GM18858 (cell line): ENCODE data around the gene TEAD2.
A peak's percentile ranks its signal among the peaks of the same experiment; 100 is the strongest.
"Not testable (repeated sequence)": the region's sequence is repeated elsewhere in the genome, so short reads cannot be mapped to it uniquely, and the experiment has no call there.

Experiments used
- ATAC-seq: cut with Tn5 transposase; IDR thresholded peaks from one replicate; pipeline ENCODE4 v1.9.1; 2021; ENCODE audit not compliant: unreplicated experiment

TEAD2 gene

DNA sequence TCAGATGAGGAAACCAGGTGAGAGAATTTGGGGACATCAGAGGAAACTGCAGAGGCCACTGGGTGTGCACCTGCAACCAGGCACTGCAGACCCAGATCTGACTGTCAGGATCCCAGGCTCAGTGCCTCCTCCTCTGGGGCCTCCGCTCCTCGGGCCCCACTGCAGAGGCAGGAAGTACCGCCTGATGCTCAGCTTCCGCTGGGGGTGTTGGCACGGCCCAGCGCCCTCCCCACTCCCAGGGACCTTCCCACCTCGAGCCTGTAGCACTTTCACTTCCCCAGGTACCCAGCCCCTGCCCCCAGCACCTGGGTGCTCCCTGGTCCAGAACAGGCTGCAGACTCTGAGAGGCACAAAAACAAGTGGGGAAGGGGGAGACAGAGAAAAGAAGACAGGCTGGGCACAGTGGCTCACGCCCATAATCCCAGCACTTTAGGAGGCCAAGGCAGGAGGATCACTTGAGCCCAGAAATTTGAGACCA, 28.4 kb downstream of the TEAD2 start:
- no peak for ATAC-seq

DNA sequence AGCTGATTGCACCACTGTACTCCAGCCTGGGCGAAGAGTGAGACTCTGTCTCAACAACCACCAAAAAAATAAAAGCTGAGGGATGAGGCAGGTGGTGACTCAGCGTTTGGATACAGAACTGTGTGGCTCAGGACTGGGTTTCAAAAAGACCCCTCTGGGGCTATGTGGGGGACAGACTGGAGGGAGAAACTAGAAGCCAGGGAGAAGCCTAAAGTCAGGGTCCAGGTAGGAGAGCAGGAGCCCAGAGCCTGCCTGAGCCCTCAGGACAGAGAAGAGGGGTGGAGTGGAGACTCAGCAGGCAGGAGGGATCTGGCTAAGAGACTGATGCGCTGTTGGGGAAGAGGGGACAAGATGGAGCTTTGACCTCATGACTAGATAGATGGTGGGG, 28.8 kb downstream of the TEAD2 start:
- no peak for ATAC-seq

DNA sequence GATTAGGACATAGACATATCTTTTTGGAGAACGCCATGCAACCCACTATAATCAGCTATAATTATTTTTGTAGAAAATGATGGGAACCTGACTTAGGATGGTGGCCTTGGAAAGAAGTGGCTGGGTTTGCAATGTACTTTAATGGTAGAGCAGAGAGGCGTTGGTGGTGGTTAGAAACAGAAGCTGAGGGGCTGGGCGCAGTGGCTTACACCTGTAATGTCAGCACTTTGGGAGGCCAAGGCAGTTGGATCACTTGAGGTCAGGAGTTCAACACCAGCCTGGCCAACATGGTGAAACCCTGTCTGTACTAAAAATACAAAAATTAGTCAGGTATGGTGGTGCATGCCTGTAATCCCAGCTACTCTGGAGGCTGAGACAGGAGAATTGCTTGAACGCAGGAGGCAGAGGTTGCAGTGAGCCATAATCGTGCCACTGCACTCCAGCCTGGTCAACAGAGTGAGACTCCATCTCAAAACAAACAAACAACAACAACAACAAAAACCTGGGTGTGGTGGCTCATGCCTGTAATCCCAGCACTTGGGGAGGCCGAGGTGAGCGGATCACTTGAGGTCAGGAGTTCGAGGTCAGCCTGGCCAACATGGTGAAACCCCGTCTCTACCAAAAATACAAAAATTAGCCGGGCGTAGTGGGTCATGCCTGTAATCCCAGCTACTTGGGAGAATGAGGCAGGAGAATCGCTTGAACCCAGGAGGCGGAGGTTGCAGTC, 29.4 kb downstream of the TEAD2 start:
- ATAC-seq, result not testable (repeated sequence)

DNA sequence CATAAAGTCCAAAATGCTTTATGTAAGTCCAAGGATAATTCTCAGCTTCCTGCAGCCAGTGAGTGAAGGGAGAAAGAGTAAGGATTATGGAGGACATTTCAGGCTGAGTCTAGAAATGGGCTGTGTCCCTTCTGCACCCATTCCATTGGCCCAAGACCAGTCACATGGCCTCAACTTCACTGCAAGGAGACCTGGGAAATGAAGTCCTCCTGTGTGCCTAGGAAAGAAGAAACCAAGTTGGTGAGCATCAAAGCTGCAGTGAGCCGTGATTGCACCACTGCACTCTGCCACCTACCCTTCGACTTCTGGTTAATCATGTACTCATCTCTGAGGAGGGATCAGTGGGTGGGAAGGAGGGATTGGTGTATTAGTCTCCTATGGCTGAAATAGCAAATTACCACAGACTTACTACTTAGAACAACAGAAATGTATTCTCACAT, 30.6 kb downstream of the TEAD2 start:
- ATAC-seq, result peak; percentile 32

DNA sequence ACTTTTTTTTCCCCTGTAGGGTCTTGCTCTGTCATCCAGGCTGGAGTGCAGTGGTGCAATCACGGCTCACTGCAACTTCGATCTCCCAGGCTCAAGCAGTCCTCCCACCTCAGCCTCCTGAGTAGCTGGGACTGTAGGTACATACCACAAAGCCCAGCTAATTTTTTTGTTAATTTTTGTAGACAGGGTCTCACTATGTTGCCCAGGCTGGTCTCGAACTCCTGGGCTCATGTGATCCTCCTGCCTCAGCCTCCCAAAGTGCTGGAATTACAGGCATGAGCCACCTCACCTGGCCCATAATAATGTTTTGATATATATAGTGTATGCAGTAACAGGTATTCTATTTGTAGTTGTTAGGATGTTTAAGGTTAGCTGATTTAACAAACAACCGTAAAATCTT, 31.0 kb downstream of the TEAD2 start:
- ATAC-seq, result not testable (repeated sequence)

DNA sequence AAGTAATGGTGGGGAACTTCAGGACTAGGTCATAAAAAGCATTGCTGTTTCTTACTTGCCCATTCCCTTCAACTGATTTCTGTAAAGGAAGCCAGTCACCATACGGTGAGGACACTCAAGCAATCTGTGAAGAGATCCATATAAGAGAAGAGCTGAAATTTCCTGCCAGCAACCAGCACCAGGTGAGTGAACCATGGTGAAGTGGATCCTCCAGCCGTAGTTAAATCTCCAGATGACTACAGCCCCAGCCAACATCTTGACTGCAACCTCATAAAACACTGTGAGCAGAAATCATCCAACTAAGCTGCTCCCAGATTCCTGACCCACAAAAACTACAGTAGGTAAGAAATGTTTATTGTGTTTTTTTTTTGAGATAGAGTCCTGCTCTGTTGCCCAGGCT, 33.5 kb downstream of the TEAD2 start:
- no peak for ATAC-seq

DNA sequence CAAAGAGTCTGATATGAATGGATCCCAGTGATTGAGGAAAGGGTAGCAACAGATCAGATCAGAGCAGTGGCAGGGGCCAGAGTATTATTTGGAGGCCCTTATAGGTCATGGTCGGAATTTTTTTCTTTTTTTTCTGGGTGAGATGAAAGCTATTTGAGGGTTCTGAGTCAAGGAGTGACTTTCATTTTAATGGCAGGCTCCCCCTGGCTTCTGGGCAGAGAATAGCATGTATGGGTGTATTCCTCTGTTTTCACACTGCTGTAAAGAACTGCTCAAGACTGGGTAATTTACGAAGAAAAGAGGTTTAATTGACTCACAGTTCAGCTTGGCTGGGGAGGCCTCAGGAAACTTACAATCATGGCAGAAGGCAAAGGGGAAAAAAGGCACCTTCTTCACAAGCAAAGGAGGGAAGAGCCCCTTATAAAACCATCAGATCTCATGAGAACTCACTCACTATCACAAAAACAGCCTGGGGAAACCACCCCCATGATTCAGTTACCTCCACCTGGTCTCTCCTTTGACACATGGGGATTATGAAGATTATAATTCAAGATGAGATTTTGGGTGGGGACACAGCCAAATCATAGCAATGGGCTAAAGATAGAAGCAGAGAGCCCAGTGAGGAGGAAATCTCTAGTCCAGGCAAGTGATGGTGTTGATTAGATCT, 34.2 kb downstream of the TEAD2 start:
- ATAC-seq, result no peak

DNA sequence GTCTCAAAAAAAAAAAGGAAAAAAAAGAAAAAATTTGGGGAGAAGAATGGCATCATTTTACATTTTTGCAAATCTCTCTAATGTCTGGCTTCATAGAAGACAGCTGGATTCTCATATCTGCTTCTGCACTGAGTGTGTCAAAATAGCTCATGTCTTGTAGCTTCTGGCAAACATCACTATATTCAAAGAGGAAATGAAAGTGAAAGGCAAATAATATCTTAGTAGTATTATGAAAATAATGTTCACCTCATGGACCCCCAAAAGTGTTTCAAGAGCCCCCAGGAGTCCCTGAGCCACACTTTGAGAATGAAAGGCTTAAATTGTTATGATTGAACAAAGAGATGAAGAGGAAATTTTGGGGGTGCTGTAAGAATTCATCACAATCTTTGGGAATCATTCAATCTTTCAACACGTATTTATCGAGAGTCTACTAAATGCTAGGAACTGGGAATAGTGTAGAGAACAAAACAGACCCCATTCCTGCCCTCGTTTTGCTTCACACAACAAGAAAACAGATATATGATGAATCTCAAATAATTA, 36.0 kb downstream of the TEAD2 start:
- no peak for ATAC-seq

DNA sequence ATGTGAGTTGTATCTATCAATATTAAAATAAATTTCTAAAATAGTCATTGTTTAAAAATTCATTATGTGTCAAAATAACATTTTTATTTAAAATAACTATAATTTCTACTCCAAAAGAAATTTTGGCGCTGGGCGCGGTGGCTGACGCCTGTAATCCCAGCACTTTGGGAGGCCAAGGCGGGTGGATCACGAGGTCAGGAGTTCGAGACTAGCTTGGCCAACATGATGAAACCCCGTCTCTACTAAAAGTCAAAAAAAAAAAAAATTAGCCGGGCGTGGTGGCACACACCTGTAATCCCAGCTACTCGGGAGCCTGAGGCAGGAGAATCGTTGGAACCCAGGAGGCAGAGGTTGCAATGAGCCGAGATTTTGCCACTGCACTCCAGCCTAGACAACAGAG, 36.5 kb downstream of the TEAD2 start:
- ATAC-seq, result not testable (repeated sequence)

DNA sequence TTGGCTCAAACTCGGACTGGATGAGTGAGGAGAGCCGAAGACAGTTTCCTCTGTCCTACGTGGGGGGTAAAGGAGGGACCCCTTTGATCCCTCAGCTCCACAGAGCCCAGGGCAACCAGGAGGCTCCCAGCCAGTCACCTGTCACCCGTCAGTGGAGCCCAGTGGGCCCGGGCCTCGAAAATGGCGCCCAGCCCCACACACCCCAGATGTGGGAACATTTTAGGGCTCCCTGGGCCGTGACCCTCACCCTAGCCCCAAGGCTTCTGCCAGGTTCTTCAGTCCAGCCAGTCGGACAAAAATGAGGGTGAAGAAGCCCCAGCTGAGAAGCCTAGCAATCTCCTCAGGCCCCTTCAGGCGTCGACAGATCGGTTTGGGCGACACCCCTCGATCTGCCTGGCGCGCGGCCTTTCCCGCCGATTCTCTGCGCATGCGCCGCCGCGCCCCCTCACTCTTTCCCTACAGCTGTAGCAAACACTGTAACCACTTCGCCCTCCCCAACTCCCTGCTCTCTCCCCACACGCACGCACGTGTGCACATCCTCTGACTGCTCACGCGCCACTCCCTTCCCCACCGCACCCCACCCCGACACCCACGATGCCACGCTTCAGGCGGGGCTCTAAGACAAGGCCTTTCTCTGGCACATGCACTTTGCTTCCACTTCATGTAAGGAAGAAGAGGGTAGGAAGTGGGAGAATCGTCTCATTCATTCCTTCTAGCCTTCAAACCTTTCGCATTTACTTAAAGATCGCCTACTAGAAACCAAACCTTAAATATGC, 37.2 kb downstream of the TEAD2 start, which contains the start of gene SLC6A16:
SLC6A16 (minus strand) TSS at position 391 of the 776 bp plus-strand sequence. CDS start 13,844 bp downstream, outside the sequence.
- ATAC-seq, result no peak

DNA sequence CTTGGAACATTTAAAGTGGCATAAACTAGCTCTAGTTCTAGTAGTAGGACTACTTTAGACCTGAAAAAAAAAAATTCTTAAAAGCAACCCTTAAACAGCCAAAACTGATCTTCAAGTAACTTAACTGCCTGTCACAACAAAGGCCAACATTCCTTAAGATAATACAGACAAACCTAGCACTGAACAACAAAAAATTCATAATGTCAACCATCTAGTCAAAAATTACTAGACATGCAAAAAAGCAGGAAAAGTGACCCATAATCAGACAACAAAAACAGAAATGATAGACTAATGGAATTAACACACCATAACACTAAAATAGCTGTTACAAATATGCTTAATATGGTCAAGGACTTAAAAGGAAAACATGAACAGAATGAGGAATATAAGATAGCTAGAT, 43.9 kb downstream of the TEAD2 start:
- no peak for ATAC-seq

DNA sequence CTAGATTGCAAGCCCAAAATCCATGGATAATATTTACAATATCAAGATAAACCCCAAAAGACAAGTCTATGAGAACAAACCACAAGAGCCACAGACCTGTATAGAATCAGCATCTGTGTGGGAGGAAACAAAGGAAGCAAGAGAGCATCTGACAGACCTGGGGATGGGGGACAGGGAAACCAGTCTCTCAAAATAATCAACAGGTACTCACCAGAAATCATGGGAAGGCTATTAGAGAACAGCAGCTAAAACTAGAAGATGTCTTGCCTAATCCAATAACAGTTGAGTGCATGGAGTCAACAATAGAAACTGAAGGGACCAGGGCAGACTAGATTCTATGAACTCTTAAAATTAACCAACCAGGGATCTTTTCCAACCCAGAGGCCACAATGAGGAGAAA, 45.9 kb downstream of the TEAD2 start:
- no peak for ATAC-seq

DNA sequence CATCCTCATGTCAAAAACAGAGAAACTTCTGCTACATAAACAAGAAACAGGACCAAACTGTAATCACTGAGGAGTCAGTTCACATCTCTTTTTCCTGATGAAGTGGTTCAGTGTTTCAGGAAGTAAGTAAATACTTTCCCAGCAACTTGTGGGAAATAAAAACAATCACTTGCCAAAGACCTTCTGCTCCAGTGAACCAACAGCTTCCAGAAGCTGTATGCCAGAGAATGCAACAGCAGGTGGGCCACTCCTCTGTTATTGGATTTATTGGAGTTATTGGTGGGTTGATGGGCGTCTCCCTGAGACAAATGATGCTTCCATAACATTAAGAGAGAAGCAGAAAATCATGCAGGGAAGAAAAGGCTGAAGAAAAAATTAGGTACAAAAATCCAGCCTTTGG, 47.1 kb downstream of the TEAD2 start:
- no peak for ATAC-seq

DNA sequence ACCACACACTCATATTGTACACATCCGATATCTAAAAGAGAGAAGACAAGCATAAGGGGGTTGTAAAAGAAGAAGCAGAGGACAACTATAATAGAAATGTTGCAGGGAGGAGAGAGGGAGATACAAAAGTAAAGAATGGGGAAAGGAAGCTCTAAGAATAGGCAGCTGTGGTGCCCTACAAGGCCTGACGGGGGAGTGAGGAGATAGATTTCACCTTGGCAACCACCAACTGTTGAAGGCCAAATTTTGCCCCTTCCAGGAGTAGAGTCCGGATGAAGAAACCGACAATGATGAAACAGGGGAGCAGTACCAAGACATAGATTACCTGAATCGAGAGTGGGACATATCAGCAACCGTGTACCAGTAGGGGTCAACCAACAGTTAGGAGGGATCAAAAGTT, 53.1 kb downstream of the TEAD2 start:
- ATAC-seq, result no peak

DNA sequence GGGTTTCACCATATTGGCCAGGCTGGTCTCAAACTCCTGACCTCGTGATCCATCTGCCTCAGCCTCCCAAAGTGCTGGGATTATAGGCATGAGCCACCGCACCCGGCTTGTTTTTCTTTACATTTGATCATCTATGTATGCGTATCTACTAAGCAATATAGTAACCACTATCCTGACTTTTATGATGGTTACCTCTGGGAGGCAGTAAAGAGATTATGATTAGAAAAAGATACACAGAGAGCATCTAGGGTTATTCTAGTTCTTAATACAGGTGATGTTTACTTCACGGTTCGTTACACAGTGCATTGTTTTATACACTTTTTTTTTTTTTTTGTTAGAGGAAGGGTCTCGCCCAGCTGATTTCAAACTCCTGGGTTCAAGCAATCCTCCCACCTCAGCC, 55.5 kb downstream of the TEAD2 start:
- not testable (repeated sequence) for ATAC-seq

DNA sequence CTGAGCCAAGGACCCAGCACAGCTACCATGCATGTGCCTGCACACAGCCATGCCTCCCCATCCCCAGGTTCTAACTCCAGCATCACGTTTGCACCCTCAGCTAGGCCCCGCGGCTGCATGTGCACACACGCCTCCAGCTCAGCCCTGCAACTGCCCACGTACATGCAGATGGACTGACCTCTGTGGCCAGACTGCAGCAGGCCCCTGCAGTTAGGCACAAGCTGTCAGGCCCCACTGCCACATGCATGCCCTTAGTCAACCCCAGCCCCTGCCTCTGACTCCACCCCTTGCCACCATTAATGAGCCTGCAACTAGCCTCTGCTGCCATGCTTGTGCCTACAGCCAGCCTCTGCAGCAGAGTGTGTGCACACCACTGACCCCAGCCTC, 60.4 kb downstream of the TEAD2 start:
- no peak for ATAC-seq

DNA sequence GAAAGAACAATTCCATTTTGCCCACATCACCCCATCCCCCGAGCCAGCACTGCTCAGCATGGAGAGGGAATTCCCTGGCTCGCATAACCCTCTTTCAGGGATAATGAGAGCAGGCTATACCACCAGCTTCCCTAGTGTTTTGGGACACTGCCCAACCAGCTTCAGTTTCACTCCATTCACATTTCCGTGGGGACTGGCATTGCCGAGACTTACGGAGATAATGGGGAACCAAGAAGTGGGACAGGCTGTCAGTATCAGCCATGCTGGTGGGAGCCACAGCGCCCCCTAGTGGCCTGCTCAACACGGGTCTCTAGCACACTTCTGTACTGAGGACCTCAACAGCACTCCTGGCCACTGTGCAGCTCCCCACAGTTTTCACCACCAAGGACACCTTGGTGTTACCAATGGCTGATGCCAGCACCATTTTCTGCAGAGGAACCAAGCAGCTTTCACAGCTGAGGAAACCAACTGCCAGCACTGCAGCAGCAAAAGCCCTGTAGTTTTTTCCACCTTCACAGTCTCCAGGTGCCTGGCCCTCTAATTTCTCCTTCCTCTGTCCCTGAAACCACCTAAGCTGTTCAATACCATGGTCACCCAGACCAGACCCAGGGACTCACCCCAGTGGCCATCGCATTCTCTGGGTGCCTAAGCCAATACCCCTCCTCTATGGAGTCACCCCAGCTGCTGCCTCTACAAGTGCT, 60.9 kb downstream of the TEAD2 start:
- ATAC-seq, result no peak

DNA sequence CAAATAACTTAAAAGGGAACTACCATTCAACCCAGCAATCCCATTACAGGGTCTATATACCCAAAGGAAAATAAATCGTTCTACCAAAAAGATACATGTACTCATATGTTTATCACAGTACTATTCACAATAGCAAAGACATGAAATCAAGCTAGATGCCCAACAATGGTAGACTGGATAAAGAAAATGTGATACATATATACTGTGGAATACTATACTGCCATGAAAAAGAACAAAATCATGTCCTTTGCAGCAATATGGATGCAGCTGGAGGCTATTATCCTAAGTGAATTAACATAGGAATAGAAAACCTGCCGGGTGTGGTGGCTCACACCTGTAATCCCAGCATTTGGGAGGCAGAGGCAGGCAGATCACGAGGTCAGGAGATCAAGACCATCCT, 63.6 kb downstream of the TEAD2 start:
- not testable (repeated sequence) for ATAC-seq

DNA sequence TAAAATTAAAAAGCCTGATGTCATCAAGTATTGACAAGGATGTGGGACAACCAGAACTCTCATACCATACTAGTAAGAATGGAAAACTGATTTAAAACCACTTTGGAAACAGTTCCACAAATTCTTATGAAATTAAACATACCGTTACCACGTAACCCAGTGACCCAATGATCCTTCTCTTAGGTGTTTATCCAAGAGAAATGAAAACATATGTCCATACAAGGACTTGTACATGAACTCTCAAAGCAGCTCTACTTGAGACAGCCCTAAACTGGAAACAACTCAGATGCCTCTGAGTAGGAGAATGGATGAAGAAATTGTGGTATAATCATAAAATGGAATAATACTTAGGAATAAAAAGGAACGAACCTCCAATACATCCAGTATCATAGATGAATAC, 64.8 kb downstream of the TEAD2 start:
- ATAC-seq, result no peak

DNA sequence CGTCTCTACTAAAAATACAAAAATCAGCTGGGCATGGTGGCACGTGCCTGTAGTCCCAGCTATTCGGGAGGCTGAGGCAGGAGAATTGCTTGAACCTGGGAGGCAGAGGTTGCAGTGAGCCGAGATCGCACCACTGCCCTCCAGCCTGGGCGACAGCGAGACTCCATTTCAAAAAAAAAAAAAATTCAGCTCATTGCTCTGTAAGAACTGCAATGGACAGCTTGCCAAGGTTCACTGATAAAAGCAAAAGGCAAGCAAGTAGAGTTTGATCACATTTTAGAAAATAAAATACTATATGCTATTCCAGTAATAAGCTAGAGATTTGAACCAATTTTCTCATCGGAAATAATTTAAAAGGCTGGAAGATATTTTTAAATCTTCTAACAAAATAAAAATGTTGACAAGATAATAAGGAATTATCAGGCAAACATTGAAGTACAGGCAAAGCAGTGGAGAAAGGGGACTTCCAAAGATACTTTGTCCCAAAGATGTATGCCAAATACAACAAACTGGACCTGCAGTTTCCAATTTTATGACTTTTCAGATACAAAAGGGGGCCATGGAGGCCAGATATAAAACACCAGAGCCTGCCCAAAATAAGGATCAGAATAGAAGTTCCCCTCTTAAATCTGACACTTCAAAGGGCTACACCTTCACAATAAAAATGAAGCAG, 66.9 kb downstream of the TEAD2 start:
- ATAC-seq, result no peak
